ENCODE results near the gene MRPL40. TPM values are rescaled to one million over a fixed set of nuclear protein-coding genes. Genes with fewer than 3 reads are reported as not detected.
A peak's percentile ranks its signal among the peaks of the same experiment; 100 is the strongest.

The MRPL40 gene
- total RNA-seq, 4 donors from 2014 or later: 19.6 to 33.9 (median 23.4) TPM

- intact Hi-C loops (cut with DNase I; ENCODE audit: low total_unique reads): no loop called here
- no peak overlapping the region for H3K4me3 ChIP-seq (ENCODE audit: low read depth, poor library complexity, severe bottlenecking)
Measured at GRCh38 chr22:19472233-19472632, 39.9 kb downstream of the MRPL40 start.

GRCh38 chr22:19473578-19473977 lies 41.2 kb downstream of the MRPL40 start:
- intact Hi-C loops (cut with DNase I; ENCODE audit: low total_unique reads): no loop called here
- 54 to 69% methylated on average over 3 of the region's 3 CpGs for WGBS, 2 donors

More at GRCh38 chr22:19472233-19472632, 39.9 kb downstream of the MRPL40 start:
- TF ChIP-seq CTCF (IDR thresholded peaks at IDR 0.05): no peak
- TF ChIP-seq POLR2A (IDR thresholded peaks at IDR 0.05): no peak
- DNase-seq (ENCODE audit: low spot score in 2 of 2): no peak
- 92 to 93% methylated on average over 8 of the region's 8 CpGs for WGBS, 2 donors

GRCh38 chr22:19476023-19476422 lies 43.7 kb downstream of the MRPL40 start:
- TF ChIP-seq POLR2A (IDR thresholded peaks at IDR 0.05) (no peak), CTCF (IDR thresholded peaks at IDR 0.05) (no peak)
- H3K4me3 ChIP-seq (ENCODE audit: low read depth, poor library complexity, severe bottlenecking): no peak overlapping the region
- WGBS, 2 donors: 52 to 58% methylated on average over 3 of the region's 3 CpGs
- no peak for DNase-seq (ENCODE audit: low spot score in 2 of 2)
- intact Hi-C loops (cut with DNase I; ENCODE audit: low total_unique reads): no loop called here

More at GRCh38 chr22:19473578-19473977, 41.2 kb downstream of the MRPL40 start:
- no peak for DNase-seq (ENCODE audit: low spot score in 2 of 2)
- no peak overlapping the region for H3K4me3 ChIP-seq (ENCODE audit: low read depth, poor library complexity, severe bottlenecking)
- TF ChIP-seq POLR2A (IDR thresholded peaks at IDR 0.05) (no peak), CTCF (IDR thresholded peaks at IDR 0.05) (no peak)

GRCh38 chr22:19477321-19478044 lies 45.1 kb downstream of the MRPL40 start:
- intact Hi-C loops (cut with DNase I; ENCODE audit: low total_unique reads): no loop called here
- WGBS, 2 donors: 13 to 18% methylated on average over 5 of the region's 5 CpGs
- no peak for TF ChIP-seq CTCF (IDR thresholded peaks at IDR 0.05)
- TF ChIP-seq POLR2A (IDR thresholded peaks at IDR 0.05): no peak

GRCh38 chr22:19478045-19478900 lies 45.9 kb downstream of the MRPL40 start:
- 0 to 1% methylated on average over 24 to 29 of the region's 31 CpGs for WGBS, 2 donors
- intact Hi-C loops (cut with DNase I; ENCODE audit: low total_unique reads): no loop called here
- DNase-seq (ENCODE audit: low spot score in 2 of 2): no peak
- no peak for TF ChIP-seq POLR2A (IDR thresholded peaks at IDR 0.05)
- no peak for TF ChIP-seq CTCF (IDR thresholded peaks at IDR 0.05)
- H3K4me3 ChIP-seq (ENCODE audit: low read depth, poor library complexity, severe bottlenecking): peak overlapping the region; percentile 91

More at GRCh38 chr22:19477321-19478044, 45.1 kb downstream of the MRPL40 start:
- H3K4me3 ChIP-seq (ENCODE audit: low read depth, poor library complexity, severe bottlenecking): no peak overlapping the region
- DNase-seq (ENCODE audit: low spot score in 2 of 2): no peak
